Measurements from ENCODE around the gene PPL. TPM values are rescaled to one million over a fixed set of nuclear protein-coding genes. Genes with fewer than 3 reads are reported as not detected.

Gene PPL
- total RNA-seq, 1 experiment from 2014 or later = 0.04 TPM

DNA sequence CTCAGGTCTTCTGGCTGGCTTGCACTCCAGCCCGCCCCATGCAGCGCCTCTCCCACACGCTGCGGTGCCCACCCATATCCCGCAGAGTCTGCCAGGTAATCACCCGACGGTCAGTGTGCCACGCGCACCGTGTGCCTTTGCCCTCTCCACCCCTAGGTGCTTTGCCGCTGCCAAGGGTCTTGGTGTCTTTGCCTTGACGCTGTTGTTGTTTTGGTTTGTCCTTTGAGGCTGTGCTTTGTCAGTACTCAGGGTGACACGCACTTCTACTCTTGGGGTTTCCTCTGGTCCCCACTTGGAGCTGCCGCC is 59.6 kb downstream of the PPL start:
- intact Hi-C loops (cut with micrococcal nuclease; ENCODE audit: unreplicated experiment) = no loop called here
- CTCF ChIA-PET = no interaction called here
- H3K36me3 ChIP-seq (ENCODE audit: insufficient read depth, low read length, poor library complexity, severe bottlenecking) = peaks cover 64% of the 10 kb centered on the region

DNA sequence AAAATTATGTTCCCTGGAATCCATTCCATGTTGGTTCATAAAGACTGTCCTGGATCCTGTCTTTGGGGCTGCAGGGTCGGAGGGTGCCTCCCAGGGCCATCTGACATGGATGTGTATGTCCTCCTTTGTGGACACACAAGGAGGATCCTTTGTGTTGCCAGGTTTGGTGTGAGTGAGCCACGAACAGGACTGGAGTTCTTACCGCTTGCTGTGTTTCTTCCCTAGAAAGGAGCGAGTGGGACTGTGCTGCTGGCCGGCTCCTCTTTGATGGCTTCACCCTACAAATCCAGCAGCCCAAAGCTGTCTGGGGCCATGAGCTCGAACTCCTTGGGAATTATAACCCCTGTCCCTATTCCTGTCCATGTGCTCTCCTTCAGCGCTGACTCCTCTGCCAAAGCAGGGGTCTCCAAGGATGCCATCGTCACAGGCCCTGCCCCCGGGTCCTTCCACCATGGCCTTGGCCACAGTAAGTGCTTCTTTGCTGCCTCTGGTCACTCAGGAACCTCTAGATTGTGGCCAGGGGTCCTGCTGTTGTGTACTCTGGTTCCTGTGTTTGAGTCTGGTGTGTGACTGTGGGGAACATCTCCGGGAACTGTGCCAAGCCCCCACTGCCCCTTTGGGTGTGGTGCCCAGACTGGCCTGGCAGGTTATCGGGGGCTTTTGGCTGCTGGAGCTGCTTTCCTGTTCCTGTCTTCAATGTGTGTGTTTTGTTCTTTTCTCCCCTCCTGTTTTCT is 60.1 kb downstream of the PPL start:
- POLR2A ChIA-PET (ENCODE audit: low non-redundant PET) = no interaction called here
- Histone ChIP-seq H3K9me3 (ENCODE audit: low read depth, low read length, poor library complexity, severe bottlenecking) (no peaks in the 10 kb centered on the region), H3K4me3 (ENCODE audit: low read depth, low read length, poor library complexity, severe bottlenecking) (no peak overlapping the region), H3K4me1 (ENCODE audit: insufficient read depth, low read length, poor library complexity, severe bottlenecking) (no peaks in the 10 kb centered on the region), H3K27ac (ENCODE audit: low read depth, low read length, poor library complexity, severe bottlenecking) (no peak overlapping the region), H3K36me3 (ENCODE audit: insufficient read depth, low read length, poor library complexity, severe bottlenecking) (peaks cover 66% of the 10 kb centered on the region), H3K27me3 (replicated peaks; ENCODE audit: insufficient read depth, low read depth, low read length, poor library complexity) (no peaks in the 10 kb centered on the region)
- intact Hi-C loops (cut with micrococcal nuclease; ENCODE audit: unreplicated experiment) = no loop called here
- CTCF ChIA-PET = no interaction called here
- no peak for DNase-seq (ENCODE audit: low spot score)
- no peak for TF ChIP-seq CTCF (conservative IDR thresholded peaks at IDR 0.05; ENCODE audit: low read depth, low read length)
- no peak for TF ChIP-seq EZH2 (IDR thresholded peaks at IDR 0.05; ENCODE audit: borderline replicate concordance, low read depth, low read length, poor library complexity, severe bottlenecking)
- BruUV-seq (replicated peaks) = no TSS peak

More for the DNA sequence above, 59.6 kb downstream of the PPL start:
- Histone ChIP-seq H3K27ac (ENCODE audit: low read depth, low read length, poor library complexity, severe bottlenecking) (no peak overlapping the region), H3K9me3 (ENCODE audit: low read depth, low read length, poor library complexity, severe bottlenecking) (no peaks in the 10 kb centered on the region), H3K4me1 (ENCODE audit: insufficient read depth, low read length, poor library complexity, severe bottlenecking) (no peaks in the 10 kb centered on the region), H3K4me3 (ENCODE audit: low read depth, low read length, poor library complexity, severe bottlenecking) (no peak overlapping the region), H3K27me3 (replicated peaks; ENCODE audit: insufficient read depth, low read depth, low read length, poor library complexity) (no peaks in the 10 kb centered on the region)
- BruUV-seq (replicated peaks) = no TSS peak
- POLR2A ChIA-PET (ENCODE audit: low non-redundant PET) = no interaction called here
- TF ChIP-seq CTCF (conservative IDR thresholded peaks at IDR 0.05; ENCODE audit: low read depth, low read length) = no peak
- no peak for TF ChIP-seq EZH2 (IDR thresholded peaks at IDR 0.05; ENCODE audit: borderline replicate concordance, low read depth, low read length, poor library complexity, severe bottlenecking)
- DNase-seq (ENCODE audit: low spot score) = no peak

GRCh38 chr16:4874666-4875065 is 62.3 kb downstream of the PPL start:
- POLR2A ChIA-PET (ENCODE audit: low non-redundant PET) = no interaction called here
- intact Hi-C loops (cut with micrococcal nuclease; ENCODE audit: unreplicated experiment) = no loop called here
- CTCF ChIA-PET = no interaction called here
- DNase-seq (ENCODE audit: low spot score) = no peak
- no peaks in the 10 kb centered on the region for H3K9me3 ChIP-seq (ENCODE audit: low read depth, low read length, poor library complexity, severe bottlenecking)
- no peak overlapping the region for H3K4me3 ChIP-seq (ENCODE audit: low read depth, low read length, poor library complexity, severe bottlenecking)
- BruUV-seq (replicated peaks) = no TSS peak
- no peak overlapping the region for H3K27ac ChIP-seq (ENCODE audit: low read depth, low read length, poor library complexity, severe bottlenecking)
- H3K4me1 ChIP-seq (ENCODE audit: insufficient read depth, low read length, poor library complexity, severe bottlenecking) = no peaks in the 10 kb centered on the region
- H3K36me3 ChIP-seq (ENCODE audit: insufficient read depth, low read length, poor library complexity, severe bottlenecking) = peaks cover 61% of the 10 kb centered on the region
- H3K27me3 ChIP-seq (replicated peaks; ENCODE audit: insufficient read depth, low read depth, low read length, poor library complexity) = no peaks in the 10 kb centered on the region
- no peak for TF ChIP-seq EZH2 (IDR thresholded peaks at IDR 0.05; ENCODE audit: borderline replicate concordance, low read depth, low read length, poor library complexity, severe bottlenecking)
- TF ChIP-seq CTCF (conservative IDR thresholded peaks at IDR 0.05; ENCODE audit: low read depth, low read length) = no peak
